Esophagus squamous epithelium (tissue), 4 donors: ENCODE measurements around the gene ARHGAP40.

Source experiments
- CTCF ChIP-seq, 6 experiments: fragments of 450-650 bp in 4 of 6; fragments of 200-600 bp in 2 of 6; sonication (generic) in 2 of 6; IDR thresholded peaks; one replicate each; pipeline ENCODE4 v1.5.1; 2016 to 2019; ENCODE audit warnings: antibody characterized with exemption in 6 of 6, mild to moderate bottlenecking in 4 of 6, moderate library complexity in 4 of 6
- POLR2A ChIP-seq, 4 donors: fragments of 450-650 bp; IDR thresholded peaks; one replicate each; pipeline ENCODE4 v1.6.1; 2017; ENCODE audit warnings: antibody characterized with exemption in 4 of 4, mild to moderate bottlenecking in 4 of 4, moderate library complexity in 3 of 4

- no peak for TF ChIP-seq CTCF (IDR thresholded peaks at IDR 0.05)
- no peak for TF ChIP-seq POLR2A (IDR thresholded peaks at IDR 0.05)
Observed at GRCh38 chr20:38672504-38672903, 70.9 kb downstream of the ARHGAP40 start.
